ENCODE results near the gene EGR4. TPM values are rescaled to one million over a fixed set of nuclear protein-coding genes. Genes with fewer than 3 reads are reported as not detected.

The EGR4 gene
- total RNA-seq, 1 donor from 2014 or later = not detected

GRCh38 chr2:73268830-73269685, 24.3 kb downstream of the EGR4 start:
- TF ChIP-seq CTCF (IDR thresholded peaks at IDR 0.05; ENCODE audit: insufficient read depth, low read length, severe bottlenecking) = peak; percentile 47
- DNase-seq (ENCODE audit: low read depth) (peak; percentile 63), FAIRE-seq (no peak)
- peak overlapping the region; percentile 40 for H3K4me3 ChIP-seq (ENCODE audit: low read depth, low read length)
- no peaks in the 10 kb centered on the region for H3K36me3 ChIP-seq (ENCODE audit: control insufficient read depth, insufficient read depth, low read length)
- H3K27me3 ChIP-seq (ENCODE audit: control insufficient read depth, insufficient read depth, low read length) = no peaks in the 10 kb centered on the region

- H3K36me3 ChIP-seq (ENCODE audit: control insufficient read depth, insufficient read depth, low read length) = no peaks in the 10 kb centered on the region
- no peaks in the 10 kb centered on the region for H3K27me3 ChIP-seq (ENCODE audit: control insufficient read depth, insufficient read depth, low read length)
- no peak for TF ChIP-seq CTCF (IDR thresholded peaks at IDR 0.05; ENCODE audit: insufficient read depth, low read length, severe bottlenecking)
- FAIRE-seq = no peak
- H3K4me3 ChIP-seq (ENCODE audit: low read depth, low read length) = peak overlapping the region; percentile 40
- no peak for DNase-seq (ENCODE audit: low read depth)
Observed at GRCh38 chr2:73268366-73268829, 24.9 kb downstream of the EGR4 start.

- FAIRE-seq = peak; percentile 97
- H3K4me3 ChIP-seq (ENCODE audit: low read depth, low read length) = no peak overlapping the region
- H3K36me3 ChIP-seq (ENCODE audit: control insufficient read depth, insufficient read depth, low read length) = no peaks in the 10 kb centered on the region
- TF ChIP-seq CTCF (IDR thresholded peaks at IDR 0.05; ENCODE audit: insufficient read depth, low read length, severe bottlenecking) = no peak
- H3K27me3 ChIP-seq (ENCODE audit: control insufficient read depth, insufficient read depth, low read length) = no peaks in the 10 kb centered on the region
- DNase-seq (ENCODE audit: low read depth) = no peak
Observed at GRCh38 chr2:73267008-73267407, 26.3 kb downstream of the EGR4 start.

- DNase-seq (ENCODE audit: low read depth) (no peak), FAIRE-seq (no peak)
- H3K4me3 ChIP-seq (ENCODE audit: low read depth, low read length) = no peak overlapping the region
- no peaks in the 10 kb centered on the region for H3K36me3 ChIP-seq (ENCODE audit: control insufficient read depth, insufficient read depth, low read length)
- TF ChIP-seq CTCF (IDR thresholded peaks at IDR 0.05; ENCODE audit: insufficient read depth, low read length, severe bottlenecking) = no peak
- H3K27me3 ChIP-seq (ENCODE audit: control insufficient read depth, insufficient read depth, low read length) = no peaks in the 10 kb centered on the region
Observed at GRCh38 chr2:73266061-73266901, 27.1 kb downstream of the EGR4 start.

GRCh38 chr2:73265298-73266060, 27.9 kb downstream of the EGR4 start:
- DNase-seq (ENCODE audit: low read depth) (no peak), FAIRE-seq (no peak)
- TF ChIP-seq CTCF (IDR thresholded peaks at IDR 0.05; ENCODE audit: insufficient read depth, low read length, severe bottlenecking) = no peak
- no peak overlapping the region for H3K4me3 ChIP-seq (ENCODE audit: low read depth, low read length)
- no peaks in the 10 kb centered on the region for H3K27me3 ChIP-seq (ENCODE audit: control insufficient read depth, insufficient read depth, low read length)
- H3K36me3 ChIP-seq (ENCODE audit: control insufficient read depth, insufficient read depth, low read length) = no peaks in the 10 kb centered on the region

All from bronchial epithelial cell (primary cell).